COLO668 (cell line): ENCODE results near the gene DNAJC30.

Experiments
- DNase-seq: peaks from one replicate; lab custom pipeline; 2025; ENCODE audit not compliant: unreplicated experiment; lab: John Stamatoyannopoulos, UW

The DNAJC30 gene

DNA sequence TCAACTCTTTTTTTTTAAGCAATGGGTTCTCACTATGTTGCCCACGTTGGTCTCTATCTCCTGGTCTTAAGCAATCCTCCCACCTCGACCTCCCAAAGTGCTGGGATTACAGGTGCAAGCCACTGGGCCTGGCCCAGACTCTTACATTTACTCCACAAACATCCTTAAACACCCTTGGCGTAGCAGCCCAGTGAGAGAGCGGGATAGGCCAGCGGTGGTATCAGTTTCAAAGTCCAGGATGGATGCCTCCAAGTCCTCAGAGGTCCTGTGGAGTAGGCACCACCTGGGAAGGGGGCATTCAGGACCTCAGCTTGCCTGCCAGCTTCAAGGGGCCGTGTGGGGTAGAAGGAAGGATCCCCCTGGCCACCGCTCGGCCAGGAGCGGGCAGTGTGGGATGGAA lies 33.7 kb downstream of the DNAJC30 start:
- DNase-seq, result no peak

DNA sequence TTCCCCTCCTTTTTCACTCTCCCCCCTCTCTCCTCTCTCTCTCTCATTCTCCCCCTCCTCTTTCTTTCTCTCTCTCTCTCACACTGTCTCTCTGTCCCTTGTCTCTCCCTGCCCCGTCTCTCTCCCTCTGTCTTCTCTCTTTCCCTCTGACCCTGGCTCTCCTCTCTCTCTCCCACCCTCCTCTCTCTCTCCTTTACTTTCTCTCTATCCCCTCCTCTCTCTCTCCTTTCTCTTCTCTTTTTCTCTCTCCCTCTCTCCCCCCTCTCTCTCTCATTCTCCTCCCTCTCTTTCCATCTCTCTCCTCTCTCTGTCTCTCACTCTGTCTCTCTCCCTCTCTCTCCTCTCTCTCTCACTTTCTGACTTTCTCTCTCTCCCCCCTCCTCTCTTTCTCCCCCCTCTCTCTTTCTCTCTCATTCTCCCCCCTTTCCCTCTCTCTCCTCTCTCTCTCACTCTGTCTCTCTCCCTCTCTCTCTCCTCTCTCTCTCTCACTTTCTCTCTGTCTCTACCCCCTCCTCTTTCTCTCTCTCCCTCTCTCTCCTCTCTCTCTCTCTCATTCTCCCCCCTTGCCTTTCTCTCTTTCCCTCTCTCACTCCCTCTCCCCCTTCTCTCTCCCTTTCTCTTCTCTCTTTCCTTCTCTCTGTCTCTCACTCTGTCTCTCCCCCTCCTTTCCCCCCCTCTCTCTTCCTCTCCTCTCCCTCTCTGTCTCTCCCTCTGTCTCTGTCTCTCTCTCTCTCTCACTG lies 34.5 kb downstream of the DNAJC30 start:
- no peak for DNase-seq

- peak; percentile 33 for DNase-seq
Observed at GRCh38 chr7:73647725-73648592, 35.3 kb downstream of the DNAJC30 start.

- DNase-seq, result no peak
Observed at GRCh38 chr7:73646785-73647724, 36.2 kb downstream of the DNAJC30 start.

DNA sequence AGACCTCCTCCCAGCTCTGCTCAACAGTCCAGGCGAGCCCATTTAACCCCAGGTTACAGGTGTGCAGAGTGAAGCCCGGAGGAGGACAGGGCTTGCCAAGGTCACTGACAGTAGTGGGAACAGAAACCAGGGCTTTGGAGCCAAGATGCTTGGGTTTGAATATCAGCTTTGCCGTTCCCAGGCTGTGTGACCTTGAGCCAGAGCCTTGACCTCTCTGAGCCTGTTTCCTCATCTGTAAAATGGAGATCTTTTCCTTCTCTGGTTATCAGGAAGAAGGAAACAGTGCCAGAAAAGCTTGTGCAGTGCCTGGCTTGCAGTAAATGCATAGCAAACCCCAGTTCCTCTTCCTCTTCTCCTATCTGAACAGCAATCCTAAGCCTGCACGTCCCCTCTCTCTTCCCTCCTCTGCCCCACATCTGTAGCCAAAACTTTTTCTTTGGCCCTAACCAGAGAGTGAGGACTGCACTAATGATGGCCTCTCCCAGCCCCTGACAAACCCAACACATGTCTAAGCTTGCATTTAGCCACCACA lies 37.5 kb downstream of the DNAJC30 start:
- DNase-seq, result no peak

- no peak for DNase-seq
Observed at GRCh38 chr7:73644688-73645286, 38.5 kb downstream of the DNAJC30 start.

DNA sequence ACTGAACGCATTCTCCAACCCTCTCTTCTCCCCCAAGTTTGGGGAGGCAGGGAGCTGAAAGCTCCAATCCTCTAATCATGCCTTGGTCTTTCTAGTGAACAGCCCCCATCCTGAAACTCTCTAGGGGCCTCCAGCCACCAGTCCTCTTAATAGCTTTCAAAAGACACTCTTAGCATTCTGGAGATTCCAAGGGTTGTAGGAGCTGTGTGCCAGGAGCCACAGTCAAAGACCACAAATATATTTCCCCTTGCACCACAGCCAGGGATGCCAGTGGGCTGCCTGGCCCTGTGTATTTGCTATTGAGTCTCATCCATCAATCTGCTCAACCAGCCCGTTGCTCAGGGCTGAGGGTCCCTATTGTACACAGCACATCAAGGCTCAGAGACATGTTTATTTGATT lies 40.4 kb downstream of the DNAJC30 start:
- no peak for DNase-seq

- DNase-seq, result no peak
Observed at GRCh38 chr7:73638911-73639310, 44.3 kb downstream of the DNAJC30 start.

DNA sequence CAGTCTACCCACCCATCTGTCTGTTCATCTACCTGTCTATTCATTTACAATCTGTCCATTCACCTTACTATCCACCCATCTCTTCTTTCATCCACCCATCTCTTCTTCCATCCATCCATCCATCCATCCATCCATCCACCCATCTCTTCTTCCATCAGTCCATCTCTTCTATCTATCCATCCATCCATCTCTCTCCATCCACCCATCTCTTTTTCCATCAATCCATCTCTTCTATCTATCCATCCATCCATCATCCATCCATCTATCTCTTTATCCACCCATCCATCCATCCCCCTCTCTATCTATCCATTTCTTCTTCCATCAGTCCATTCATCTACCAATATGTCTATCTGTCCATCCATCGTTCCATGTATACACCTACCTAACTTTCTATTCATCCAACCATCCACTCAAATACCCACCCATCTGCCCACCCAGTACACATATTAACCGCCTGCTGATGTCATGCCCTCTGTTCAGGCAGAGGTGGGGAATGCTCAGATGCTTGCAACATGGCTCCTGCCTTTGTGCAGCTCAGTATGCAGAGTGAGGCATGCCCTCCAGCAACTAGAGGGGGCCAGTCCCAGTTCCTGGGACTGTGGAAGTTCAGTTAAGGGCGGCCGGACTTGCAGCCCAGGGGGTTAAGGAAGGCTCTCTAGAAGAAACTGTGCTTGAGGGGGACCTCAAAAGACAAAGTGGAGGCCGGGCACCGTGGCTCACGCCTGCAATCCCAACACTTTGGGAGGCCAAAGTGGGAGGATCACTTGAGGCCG lies 47.6 kb downstream of the DNAJC30 start:
- no peak for DNase-seq

- no peak for DNase-seq
Observed at GRCh38 chr7:73633844-73634243, 49.4 kb downstream of the DNAJC30 start.

DNA sequence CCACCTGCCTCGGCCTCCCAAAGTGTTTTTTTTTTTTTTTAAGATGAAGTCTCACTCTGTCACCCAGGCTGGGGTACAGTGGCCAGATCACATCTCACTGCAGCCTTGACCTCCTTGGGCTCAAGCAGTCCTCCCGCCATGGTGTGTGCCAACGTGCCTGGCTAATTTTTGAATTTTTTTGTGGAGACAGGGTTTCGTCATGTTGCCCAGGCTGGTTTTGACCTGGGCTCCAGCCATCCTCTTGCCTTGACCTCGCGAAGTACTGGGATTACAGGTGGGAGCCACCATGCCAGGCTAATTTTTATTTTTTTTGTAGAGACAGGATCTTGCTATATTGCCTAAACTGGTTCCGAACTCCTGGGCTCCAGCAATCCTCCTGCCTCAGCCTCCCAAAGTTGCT lies 49.9 kb downstream of the DNAJC30 start:
- no peak for DNase-seq

DNA sequence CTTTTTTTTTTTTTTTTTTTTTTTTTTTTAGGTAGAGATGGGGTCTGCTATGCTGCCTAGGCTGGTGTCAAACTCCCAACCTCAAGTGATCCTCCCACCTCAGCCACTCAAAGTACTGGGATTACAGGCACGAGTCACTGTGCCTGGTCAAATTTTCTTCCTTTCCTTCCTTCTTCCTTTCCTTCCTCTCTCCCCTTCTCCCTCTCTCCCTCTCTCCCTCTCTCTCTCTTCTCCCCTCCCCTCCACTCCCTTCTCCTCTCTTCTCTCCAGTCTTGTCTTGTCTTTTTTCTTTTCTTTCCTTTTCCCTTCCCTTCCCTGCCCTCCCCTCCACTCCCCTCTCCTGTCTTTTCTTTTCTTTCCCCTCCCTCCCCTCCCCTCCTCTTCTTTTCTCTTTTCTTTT lies 51.7 kb downstream of the DNAJC30 start:
- DNase-seq, result no peak
